Pulmonary artery endothelial cell (primary cell): Measurements from ENCODE around the gene MAN1B1. TPM values are rescaled to one million over a fixed set of nuclear protein-coding genes. Genes with fewer than 3 reads are reported as not detected.
"Not testable (repeated sequence)": the region's sequence is repeated elsewhere in the genome, so short reads cannot be mapped to it uniquely, and the experiment has no call there.

Experiments
- DNase-seq: peaks from one replicate; pipeline ENCODE4 v3.0.0-alpha.2; 2011; ENCODE audit warnings: low read depth, low spot score
- total RNA-seq: library from RNA; depleted of rRNA; stranded (reverse); fragments of >200 nt; gene quantifications from 2 replicates; pipeline ENCODE4 v1.2.3, GENCODE V29; 2014

The MAN1B1 gene
- total RNA-seq, 1 donor from 2014 or later = 76.7 TPM

DNA sequence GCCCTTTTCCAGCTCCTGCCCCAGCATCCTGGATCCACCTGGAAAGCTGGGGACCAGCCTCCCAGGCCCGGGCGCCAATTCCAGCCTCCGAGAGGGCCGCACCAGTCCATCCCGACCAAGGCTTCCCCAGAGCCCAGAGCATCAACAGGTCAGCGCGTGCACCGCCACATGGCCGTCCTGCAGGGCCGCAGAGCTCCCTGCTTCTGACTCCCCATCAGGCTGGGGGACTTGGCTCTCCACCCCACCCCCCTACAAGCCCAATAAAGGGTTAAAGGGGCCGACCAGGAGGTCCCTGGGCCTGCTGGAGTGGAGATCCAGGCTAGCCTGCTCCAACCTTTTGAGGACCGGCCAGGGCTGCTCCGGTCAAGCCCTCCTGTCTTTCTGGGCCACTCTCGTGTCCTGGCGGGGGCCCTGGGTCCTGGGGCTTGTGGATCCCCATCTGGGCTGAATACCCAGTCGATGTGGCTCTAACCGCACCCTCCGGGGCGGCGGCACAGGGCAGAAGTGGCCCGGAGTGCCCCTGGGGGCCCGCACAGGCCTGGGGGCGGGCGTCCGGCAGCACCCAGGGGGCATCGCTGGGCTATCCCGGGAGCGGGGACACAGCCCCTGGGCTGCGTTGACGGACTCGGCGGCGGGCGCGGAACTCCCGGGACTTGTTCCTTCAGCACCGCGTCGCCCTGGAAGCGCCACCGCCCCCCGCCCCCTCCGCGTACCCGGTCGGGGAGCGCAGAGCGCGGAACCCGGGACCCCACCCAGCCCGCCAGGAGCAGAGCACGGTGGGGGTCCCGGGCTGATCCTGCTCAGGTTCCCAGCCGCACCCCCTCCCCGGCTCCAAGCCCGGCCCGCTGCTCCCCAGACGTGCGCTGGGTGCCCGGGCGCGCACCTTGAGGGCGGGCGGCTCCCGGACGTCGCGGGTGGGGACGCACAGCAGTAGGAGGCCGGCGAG, 33.5 kb upstream of the MAN1B1 start:
- no peak for DNase-seq

DNA sequence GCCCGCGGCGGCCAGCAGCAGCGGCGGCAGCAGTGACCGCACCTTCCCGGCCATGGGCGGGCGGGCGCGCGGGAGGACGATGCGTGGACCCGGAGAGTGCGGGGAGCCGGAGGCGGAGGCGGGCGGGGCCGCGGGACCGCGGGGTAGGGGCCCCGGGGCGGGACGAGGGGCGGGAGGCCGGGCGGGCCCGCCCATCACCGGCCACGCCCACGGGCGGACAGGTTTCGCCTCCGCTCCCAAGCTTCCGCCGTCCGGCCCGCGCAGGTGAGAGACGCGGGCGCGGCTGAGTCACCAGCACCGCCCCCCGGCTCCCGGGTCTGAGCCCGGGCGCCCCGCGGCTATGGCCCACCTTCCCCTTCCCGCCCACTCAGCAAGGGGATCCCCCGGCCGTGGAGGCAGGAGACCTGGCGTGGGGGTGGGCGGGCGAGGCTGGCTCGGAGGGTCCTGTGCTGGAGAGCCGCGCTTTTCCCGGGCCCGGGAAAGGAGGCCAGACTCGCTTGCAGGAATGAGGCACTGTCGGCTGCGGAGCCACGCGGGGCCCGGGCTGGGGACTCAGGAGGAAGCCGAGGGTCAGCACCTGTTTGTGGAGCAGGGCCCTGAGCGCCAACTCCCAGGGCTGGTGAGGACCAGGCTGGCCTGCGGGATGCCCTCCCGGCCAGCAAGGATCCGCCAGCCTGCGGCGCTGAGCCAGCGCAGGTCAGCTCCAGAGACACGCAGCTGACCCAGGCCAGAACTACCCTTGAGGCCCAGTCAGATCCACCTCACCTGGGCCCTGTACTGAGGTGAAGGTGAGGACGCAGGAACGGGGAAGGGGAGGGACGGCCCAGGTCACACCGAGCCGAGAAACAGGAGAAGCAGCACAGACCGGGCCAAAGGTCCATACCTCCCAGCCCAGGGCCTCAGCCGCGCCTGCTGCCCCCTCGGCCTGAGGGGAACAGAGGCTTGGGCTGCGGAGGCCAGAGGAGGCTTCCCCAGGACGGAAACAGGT, 32.5 kb upstream of the MAN1B1 start, which contains the start of gene ENTPD2:
Gene ENTPD2 (minus strand): TSS at position 118 of the 988 bp plus-strand sequence. CDS start 64 bp downstream, at position 54.
- no peak for DNase-seq

DNA sequence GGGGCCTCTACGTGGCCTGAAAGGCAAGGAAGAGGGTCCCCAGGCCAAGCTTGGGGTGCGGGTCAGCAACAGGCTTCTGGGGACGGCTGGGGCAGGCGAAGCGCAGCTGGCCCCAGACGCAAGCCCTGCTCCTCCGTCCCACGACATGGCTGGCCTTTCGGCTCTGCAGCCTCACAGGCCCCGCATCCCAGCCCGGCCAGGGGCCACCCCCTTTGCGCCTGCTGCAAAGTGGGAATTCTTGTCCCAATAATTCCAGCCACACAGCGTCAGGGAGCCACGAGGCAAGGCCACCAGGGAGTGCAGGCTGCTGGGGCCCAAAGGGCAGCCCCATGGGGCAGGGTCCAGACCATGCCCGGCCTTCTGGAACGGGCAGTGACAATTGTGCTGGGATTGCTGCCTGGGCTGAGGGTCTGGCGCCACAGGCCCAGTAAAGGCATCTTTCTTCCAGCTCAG, 31.8 kb upstream of the MAN1B1 start:
- no peak for DNase-seq

DNA sequence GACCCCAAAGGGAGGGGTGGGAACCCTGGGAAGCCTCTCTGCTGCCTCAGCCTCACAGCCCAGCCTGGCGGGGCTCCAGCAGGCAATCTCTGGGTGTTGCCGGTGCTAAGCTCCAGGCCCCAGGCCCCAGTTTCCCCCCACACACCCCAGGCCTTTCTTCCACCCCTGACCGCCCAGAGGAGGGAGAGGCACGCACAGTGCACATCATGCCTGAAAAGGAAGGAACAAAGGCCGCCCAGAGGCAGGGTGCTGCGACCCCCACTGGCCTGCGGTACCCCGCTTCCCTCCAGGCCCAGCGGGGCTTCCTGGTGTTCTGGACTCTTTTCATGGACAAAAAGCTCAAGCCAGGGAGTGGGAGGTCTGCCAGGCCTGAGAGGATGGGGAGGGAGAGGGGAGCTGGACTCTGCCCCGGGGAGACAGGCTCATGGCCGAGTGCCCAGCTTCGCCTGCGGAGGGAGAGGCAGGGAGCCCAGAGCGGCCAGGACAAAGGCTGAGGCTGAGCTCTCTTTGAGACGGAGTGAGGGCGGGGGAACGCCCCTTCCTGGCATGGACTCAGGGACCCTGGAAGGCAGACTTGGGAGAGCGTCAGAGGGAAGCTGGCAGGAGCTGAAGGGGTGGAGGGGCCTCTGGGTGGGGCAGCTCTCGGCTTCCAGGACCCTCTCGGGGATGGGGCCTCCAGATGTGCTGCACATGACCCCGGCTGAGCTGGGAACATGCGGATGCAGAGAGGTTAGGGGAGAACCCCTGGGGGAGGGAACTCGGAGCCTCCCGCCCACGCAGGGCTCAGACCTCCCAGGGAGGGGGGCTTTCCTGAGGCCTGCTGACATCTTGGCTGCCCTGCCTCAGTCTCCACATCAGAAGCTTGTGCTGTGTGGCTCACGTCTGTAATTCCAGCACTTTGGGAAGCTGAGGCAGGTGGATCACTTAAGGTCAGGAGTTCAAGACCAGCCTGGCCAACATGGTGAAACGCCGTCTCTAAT, 31.1 kb upstream of the MAN1B1 start:
- DNase-seq = no peak

DNA sequence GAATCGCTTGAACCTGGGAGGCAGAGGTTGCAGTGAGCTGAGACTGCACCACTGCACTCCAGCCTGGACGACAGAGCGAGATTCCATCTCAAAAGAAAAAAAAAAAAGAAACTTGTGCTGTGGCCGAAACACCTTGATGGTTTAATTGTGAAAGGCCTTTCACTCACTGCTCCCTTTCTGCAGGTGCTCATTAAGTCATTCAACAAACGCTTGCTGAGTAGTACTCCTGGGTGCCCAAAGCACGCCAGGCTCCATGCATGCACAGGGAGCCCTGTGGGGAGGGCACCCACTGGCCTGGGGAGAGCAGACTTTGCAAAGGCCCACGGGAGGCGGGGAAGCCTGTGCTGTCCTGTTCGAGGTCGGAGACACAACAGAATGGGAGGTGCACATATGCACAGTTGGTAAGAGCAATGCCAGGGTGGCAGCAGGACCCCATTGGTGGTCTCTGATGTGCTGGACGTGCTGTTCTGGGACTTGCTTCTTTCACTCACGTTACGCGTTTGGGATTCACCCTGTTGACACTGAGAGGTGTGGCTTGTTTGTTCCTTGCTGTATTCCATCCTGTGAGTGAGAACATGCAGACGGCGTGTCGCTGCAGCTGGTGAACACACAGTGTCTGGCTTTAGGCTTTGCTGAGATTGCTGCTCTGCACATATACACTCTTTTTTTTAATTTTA, 29.9 kb upstream of the MAN1B1 start:
- DNase-seq = no peak

DNA sequence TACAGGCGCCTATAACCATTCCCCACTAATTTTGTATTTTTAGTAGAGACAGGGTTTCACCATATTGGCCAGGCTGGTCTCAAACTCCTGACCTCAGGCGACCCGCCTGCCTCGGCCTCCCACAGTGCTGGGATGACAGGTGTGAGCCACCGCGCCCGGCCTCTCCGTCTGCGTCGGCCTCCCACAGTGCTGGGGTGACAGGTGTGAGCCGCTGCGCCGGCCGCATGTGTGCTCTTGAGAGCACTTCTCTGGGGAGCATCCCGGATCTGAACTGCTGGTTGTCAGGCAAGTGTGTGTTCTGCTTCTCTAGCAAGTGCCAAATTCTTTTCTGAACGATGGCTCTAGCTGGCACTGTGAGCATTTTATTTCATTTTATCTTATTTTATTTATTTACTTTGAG, 29.2 kb upstream of the MAN1B1 start:
- DNase-seq = no peak

DNA sequence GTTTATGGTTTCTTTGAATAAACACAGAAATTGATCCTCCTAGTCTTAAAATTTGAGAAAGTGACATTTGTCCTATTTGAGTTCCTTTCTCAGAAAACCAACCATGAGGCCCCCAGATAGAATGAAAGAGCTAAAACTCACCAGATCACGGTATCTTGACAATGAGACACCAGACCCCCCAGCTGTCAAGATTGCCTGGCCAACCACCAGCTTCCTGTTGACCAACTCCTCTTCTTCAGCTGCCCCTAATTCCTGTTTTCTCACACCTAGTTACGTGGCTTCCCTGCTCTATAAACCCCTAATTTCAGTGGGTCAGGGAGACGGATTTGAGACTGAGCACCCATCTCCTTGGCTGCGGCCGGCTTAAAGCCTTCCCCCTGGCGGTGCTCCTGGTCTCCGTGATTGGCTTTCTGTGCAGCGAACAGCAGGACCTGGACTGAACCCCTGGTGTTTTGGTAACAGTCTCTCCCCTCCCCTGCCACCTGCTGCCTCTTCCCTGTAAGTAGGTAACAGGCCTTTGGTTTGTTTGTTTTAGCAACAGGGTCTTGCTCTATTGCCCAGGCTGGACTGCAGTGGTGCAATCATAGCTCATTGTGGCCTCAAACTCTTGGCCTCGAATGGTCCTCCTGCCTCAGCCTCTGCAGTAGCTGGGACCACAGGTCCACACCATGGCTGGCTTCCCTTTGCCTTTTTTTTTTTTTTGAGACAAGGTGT, 28.1 kb upstream of the MAN1B1 start:
- no peak for DNase-seq

DNA sequence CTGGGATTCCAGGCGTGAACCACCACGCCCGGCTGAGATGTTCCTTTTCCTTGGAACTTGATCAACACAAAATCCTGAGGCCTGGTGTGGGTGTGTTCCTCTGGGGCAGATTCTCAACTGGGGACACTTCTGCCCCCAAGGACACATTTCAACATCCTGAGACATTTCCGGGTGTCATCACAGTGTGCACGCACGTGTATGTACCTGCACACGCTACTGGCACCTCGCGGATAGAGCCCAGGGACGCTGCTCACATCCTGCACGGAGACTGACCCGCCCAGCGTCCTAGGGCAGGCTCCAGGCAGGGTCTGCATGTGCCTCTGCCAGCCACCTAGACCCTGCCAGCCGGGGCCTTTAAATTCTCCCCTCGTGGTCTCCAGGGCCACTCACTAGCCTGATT, 24.4 kb upstream of the MAN1B1 start:
- DNase-seq = no peak

DNA sequence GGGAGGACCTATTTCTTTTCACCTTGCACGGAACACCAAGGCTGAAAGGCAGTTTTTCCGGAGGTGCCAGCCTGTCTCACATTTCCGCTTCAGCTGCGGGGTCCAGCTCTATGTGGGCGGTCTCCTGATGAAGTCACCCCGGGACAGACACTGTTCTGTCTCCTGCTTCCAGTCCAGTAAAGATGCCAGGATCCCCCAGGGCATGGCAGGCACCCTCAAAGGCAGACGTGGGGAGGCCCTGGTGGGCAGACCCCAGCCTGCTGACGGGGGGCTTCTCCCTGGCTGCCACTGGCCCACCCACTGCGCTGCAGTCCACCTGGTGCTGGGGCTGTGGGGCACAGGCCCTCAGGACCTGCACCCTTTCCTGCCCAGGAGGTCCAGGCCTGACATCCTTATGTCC, 24.0 kb upstream of the MAN1B1 start:
- DNase-seq = not testable (repeated sequence)

DNA sequence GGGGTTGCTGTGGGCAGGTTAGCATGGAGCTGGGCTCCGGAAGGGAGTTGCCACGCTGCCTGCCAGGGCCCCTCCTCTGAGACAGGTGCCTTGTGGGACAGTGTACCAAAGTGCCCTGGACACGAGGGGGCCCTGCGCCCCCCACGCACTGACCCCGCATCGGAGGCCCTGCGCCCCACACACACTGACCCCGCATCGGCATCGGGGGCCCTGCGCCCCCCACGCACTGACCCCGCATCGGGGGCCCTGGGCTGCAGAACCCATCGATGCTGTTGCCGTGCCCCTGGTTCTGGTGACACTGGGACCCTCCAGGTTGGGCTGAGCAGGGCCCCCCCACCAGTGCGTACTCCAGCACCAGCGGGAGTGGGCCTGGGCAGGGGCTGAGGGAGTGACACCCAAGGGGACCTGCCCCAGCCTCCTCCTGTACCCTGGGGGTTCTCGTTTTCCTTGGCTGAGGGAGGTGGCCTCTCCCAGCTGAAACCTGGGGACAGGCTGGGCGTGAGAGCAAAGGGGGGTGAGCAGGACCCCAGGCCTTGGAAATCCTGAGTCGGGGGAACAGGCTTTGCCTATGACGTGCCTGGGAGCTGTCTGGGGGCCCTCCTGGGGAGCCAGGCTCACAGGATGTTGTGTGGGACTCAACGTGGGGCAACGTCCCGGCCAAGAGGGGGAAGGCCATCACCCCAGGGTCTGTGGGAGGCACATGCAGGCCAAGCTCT, 23.3 kb upstream of the MAN1B1 start:
- DNase-seq = no peak

DNA sequence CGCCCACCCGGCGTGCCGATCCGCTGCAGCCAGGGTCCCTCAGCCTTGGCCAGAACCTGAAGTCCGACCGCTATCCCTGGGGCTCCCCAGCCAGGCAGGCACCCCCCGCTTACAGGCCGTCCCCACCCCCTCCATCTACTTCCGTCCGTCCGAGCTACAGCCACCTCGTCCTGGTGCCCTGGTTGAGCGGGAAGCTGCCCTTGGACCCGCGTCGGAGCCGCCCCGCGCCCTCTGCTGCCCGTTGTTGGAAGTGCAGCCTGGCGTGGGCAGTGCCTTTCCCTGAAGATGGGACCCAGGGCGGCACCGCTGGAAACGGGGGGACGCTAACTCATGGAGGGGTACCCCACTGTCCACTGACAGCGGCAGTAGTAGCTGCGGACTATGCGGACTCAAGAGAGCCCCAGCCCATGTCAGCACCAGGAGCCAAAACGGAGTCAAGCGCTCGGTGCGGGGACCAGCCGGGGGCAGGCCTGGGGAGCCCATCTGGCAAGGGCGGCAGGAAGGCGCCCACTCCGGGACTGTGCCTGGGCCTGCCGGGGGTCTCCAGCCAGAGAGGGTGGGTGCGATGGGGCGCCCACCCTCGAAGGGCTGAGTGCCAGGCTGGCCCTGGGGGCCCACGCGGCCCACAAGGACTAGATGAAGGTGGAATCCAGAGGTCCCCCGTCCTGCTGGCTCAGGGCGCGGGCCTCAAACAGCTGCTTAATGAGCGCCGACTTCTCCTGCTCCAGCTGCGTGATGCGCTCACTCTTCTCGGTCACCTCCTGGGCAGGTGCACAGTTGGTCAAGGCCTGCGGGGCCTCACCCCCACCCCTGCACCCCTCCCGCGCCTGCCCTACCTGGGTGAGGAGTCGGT, 22.5 kb upstream of the MAN1B1 start:
- no peak for DNase-seq

DNA sequence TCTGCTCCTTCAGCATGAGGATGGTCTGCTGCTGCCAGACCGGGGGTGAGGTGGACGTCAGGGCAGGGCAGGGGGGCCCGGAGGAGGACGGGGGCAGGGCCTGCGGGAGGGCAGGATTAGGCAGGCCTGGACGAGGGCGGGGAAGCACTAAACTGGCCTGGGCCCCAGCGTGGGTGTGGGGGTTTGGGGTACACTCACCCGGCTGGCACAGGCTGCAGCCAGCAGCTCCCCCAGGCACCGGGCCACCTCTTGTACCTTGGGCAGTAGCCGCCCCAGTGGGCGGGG, 22.0 kb upstream of the MAN1B1 start:
- DNase-seq = no peak

DNA sequence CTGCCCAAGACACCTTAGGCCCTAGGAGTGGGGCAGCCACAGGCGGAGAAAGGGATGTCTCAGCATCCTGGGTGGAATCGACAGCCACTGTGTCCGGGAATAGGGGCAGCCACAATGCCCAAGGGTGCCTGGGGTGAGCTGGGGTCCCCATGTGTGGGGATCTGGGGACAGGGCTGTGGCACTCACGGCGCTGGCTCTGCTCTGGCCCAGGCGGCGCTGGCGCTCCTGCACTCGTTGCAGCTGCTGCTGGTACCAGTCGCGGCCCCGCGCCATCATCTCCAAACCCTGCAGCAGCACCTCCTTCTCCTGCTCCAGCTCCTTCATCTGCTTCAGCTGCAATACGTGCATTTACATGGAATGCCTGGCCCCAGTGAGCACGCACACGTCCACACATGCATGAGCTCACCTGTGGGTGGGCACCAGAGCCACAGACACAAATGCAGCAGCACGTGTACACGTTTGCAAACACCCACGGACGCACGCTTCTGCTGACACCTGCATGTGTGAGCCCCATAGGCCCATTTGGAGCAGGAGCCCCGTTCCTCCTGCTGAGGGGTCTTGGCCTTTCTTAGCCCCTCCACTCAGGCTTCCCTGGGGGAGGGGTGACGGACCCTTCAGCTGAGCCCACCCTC, 21.3 kb upstream of the MAN1B1 start:
- DNase-seq = no peak

DNA sequence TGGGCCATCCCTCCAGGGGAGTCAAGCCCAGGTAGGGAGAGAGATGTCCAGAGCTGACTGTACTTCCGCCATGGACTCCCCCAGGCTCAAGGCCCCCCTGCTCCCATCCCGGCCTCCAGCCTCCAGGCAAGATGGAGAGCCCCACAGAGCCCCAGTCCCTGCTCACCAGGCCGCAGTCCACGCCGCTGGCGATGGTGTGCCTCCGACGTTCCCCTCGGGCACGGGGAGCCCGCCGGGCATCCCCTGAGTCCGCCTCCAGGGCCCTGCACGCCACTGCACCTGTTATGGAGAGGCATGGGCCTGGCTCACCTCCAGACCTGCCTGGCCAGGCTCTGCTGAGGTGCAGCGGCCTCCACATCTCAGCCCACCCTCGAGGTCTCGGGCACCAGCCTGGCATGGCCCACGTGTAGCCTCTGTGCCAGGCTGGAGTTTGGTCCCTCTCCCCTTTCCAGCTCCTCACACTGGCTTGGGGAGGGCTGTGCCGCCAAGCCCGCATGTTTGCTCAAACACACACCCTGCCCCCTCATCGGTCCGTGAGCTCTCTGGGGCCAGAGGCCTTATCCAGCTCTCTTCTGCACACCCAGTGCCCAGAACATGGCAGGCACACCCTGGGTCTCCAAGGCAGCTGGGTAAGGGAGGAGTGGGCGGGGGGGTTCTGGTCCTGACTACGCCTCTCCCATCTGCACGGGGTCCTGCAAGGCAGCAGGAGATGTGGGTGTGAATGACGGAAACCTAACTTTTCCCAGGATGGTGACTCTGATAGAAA, 20.5 kb upstream of the MAN1B1 start:
- no peak for DNase-seq

DNA sequence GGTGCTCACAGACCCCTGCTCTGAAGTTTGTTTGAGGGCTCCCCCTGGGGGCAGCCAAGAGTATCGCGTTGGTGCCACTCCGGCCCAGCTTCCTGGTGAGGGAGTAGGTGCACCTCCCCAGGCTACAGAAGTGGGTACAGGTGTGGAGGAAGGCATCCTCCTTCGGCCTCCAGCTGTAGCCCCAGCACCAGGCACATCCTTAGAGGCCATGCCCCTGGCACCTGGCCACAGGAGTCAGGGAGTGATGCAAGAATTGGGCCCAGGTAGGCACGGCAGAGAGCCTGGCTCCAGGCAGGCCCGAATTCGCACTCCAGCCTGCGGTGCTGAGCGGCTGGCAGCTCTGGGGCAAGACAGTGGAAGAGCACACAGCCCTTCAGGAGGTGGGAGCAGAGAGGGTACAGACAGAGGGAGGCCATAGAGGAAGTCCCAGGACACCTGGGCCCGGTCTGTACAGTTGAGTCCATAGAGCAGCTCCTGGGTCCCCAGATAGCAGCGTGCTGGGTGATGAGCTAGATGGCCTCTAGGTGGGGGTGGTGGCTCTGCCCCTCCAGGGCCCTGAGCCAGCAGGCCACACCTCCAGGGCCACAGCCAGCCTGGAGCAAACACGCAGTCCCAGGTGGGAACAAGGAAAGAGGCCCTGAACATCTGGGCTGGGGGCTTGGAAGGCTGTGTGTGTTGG, 18.8 kb upstream of the MAN1B1 start:
- peak; percentile 52 for DNase-seq
